ENCODE data around the gene CDC42BPB.

GRCh38 chr14:102986810-102987579, 70.4 kb downstream of the CDC42BPB start:
- no peak for TF ChIP-seq ZNF274 (IDR thresholded peaks at IDR 0.05; ENCODE audit: low read depth, low read length)
- TF ChIP-seq SUZ12 (IDR thresholded peaks at IDR 0.05; ENCODE audit: extremely low read depth, insufficient read depth, insufficient read length), result no peak
- TF ChIP-seq YY1 (IDR thresholded peaks at IDR 0.05; ENCODE audit: insufficient read depth, insufficient read length), result no peak

Measured in NT2/D1 (cell line).